Naive thymus-derived CD4-positive, alpha-beta T cell (primary cell): ENCODE results near the gene ECHS1. TPM values are rescaled to one million over a fixed set of nuclear protein-coding genes. Genes with fewer than 3 reads are reported as not detected.

Experiments used
- ATAC-seq: fragments of 150-1000 bp; cut with Tn5 transposase; 2 replicates; pipeline ENCODE4 v1.10.0; 2021; ENCODE audit warnings: mild to moderate bottlenecking, moderate library complexity
- CTCF ChIA-PET: fragments of 350-600 bp; sonication (Branson Sonifier 250); formaldehyde crosslinking; loops from one replicate; lab custom pipeline; 2021; ENCODE audit warnings: antibody characterized with exemption; lab: Charles Lee
- POLR2A ChIA-PET: fragments of 350-600 bp; sonication (Branson Sonifier 250); formaldehyde crosslinking; loops from one replicate; lab custom pipeline; 2021; ENCODE audit warnings: antibody characterized with exemption, inconsistent platforms; lab: Charles Lee
- DNase-seq, 9 donors: peaks; one replicate each; pipeline versions ENCODE4 v3.0.0 to v3.0.0-alpha.2; 2020 to 2022; ENCODE audit warnings: mixed read lengths in 1 of 9
- H3K27ac ChIP-seq: one replicate; pipeline ENCODE4 v1.7.0; 2013; ENCODE audit warnings: mild to moderate bottlenecking, low read depth, low read length, moderate library complexity
- H3K27me3 ChIP-seq, 2 donors: one replicate each; pipeline ENCODE4 v1.7.0; 2013; ENCODE audit warnings: low read length in 2 of 2, mild to moderate bottlenecking in 2 of 2, moderate library complexity in 2 of 2; ENCODE audit not compliant: control insufficient read depth in 2 of 2, insufficient read depth in 2 of 2
- H3K36me3 ChIP-seq, 3 experiments: 1 replicate in 2 of 3; 2 replicates in 1 of 3; pipeline ENCODE4 v1.7.0; 2013; ENCODE audit warnings: low read length in 3 of 3, mild to moderate bottlenecking in 3 of 3, moderate library complexity in 1 of 3; ENCODE audit not compliant: insufficient read depth in 3 of 3, control insufficient read depth in 2 of 3
- H3K4me1 ChIP-seq, 2 donors: one replicate each; pipeline ENCODE4 v1.7.0; 2013; ENCODE audit warnings: low read length in 2 of 2, mild to moderate bottlenecking in 2 of 2, moderate library complexity in 1 of 2; ENCODE audit not compliant: control insufficient read depth in 2 of 2, insufficient read depth in 2 of 2
- H3K4me3 ChIP-seq: 2 replicates; pipeline ENCODE4 v1.7.0; 2013; ENCODE audit warnings: mild to moderate bottlenecking, low read length
- H3K9me3 ChIP-seq, 3 experiments: 1 replicate in 2 of 3; 2 replicates in 1 of 3; pipeline ENCODE4 v1.7.0; 2013; ENCODE audit warnings: low read length in 3 of 3; ENCODE audit not compliant: control insufficient read depth in 2 of 3
- H3K27ac Mint-ChIP-seq, 9 donors: one replicate each; pipeline ENCODE4 v1.8.0; 2020 to 2022; ENCODE audit warnings: mixed read lengths in 9 of 9, mild to moderate bottlenecking in 8 of 9, moderate library complexity in 5 of 9, inconsistent platforms in 2 of 9
- H3K27me3 Mint-ChIP-seq, 5 donors: one replicate each; pipeline ENCODE4 v1.8.0; 2021 to 2022; ENCODE audit warnings: mixed read lengths in 5 of 5, mild to moderate bottlenecking in 1 of 5
- H3K36me3 Mint-ChIP-seq, 5 donors: one replicate each; pipeline ENCODE4 v1.8.0; 2020 to 2022; ENCODE audit warnings: mixed read lengths in 5 of 5, mild to moderate bottlenecking in 3 of 5, inconsistent platforms in 1 of 5
- H3K4me1 Mint-ChIP-seq, 7 donors: one replicate each; pipeline ENCODE4 v1.8.0; 2020 to 2022; ENCODE audit warnings: mixed read lengths in 7 of 7, mild to moderate bottlenecking in 3 of 7, inconsistent platforms in 1 of 7
- H3K4me3 Mint-ChIP-seq, 10 donors: one replicate each; pipeline ENCODE4 v1.8.0; 2020 to 2022; ENCODE audit warnings: mild to moderate bottlenecking in 10 of 10, mixed read lengths in 10 of 10, moderate library complexity in 6 of 10, inconsistent platforms in 2 of 10
- H3K9me3 Mint-ChIP-seq, 11 donors: one replicate each; pipeline ENCODE4 v1.8.0; 2020 to 2022; ENCODE audit warnings: mixed read lengths in 11 of 11, mild to moderate bottlenecking in 4 of 11, inconsistent platforms in 1 of 11, moderate library complexity in 1 of 11
- intact Hi-C, 2 donors: fragments of 100-400 bp; cut with micrococcal nuclease; formaldehyde crosslinking; loops; one replicate each; pipeline ENCODE4 v1.15.1; 2023
- polyA plus RNA-seq, 2 donors: library from polyadenylated mRNA; unstranded; fragments of 300-500 nt; fragmentation: Illumina TruSeq; gene quantifications; one replicate each; pipeline ENCODE4 v1.2.3, GENCODE V29; 2021
- total RNA-seq, 6 experiments: library from RNA in 5 of 6; stranded (reverse) in 5 of 6; gene quantifications; 1 replicate in 5 of 6; 2 replicates in 1 of 6; pipeline ENCODE4 v1.2.3 and lab custom pipeline; 2021 to 2026

ECHS1 gene
- total and polyA plus RNA-seq, 7 experiments from 2014 or later = 17.5 to 104 (median 30.6) TPM

DNA sequence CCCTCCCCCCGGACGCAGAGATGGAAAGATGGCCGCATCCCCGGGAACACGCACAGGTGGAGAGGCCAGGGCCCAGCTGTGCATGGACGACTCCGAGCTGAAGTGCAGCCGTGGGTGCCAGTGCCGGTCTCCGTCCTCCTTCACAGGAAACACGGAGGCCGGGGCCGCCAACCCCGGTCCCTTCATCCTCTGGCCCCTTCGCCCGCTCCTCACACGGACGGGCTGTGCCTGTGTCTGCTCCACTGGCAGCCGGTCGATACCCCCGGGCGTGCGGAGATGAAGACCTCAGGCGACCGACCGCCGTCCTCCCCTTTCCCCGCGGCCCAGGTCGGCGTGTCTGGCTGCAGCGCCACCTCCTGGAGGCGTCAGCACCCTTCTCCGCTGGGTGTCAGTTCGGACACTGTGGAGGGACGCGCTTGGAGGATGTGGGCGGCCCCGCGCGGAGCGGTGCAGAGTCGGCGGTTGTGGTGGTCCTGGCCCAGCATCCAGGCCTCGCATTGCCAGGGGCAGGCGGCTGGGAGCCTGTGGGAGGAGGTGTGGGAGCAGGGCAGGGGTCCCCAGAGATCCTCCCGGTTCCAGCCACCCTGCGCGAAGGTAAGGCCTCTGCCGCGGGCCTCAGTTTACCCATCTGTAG is 54.5 kb downstream of the ECHS1 start:
- Histone ChIP-seq H3K27me3 (no peaks in the 10 kb centered on the region), H3K4me1 (no peaks in the 10 kb centered on the region), H3K9me3 (no peaks in the 10 kb centered on the region), H3K4me3 (peak overlapping the region; percentile 41), H3K36me3 (no peaks in the 10 kb centered on the region), H3K27ac (no peak overlapping the region)
- DNase-seq (peak in 8 of 9 donors; percentile 38 to 78 (median 52)), ATAC-seq (peak; percentile 96)
- Mint-ChIP-seq H3K4me3 (peak overlapping the region; percentile 34 to 77 (median 70)), H3K36me3 (no peaks in the 10 kb centered on the region), H3K4me1 (peaks cover 0 to 13% (median 11%) of the 10 kb centered on the region in 7 donors), H3K9me3 (peaks cover 0 to 8% (median 0%) of the 10 kb centered on the region in 11 donors), H3K27me3 (peaks cover 0 to 15% (median 6%) of the 10 kb centered on the region in 5 donors), H3K27ac (peak overlapping the region in 1 of 9 donors; percentile 49)
- ChIA-PET POLR2A (no interaction called here), CTCF (interaction anchor here (0.7 to 1.6 kb wide), 4 partner anchors 9 to 175 kb away, joined by 3 to 6 read pairs (median 3); no protein-coding TSS in a partner anchor)
- intact Hi-C loops = loop anchor here (1.0 to 5.0 kb wide), 5 partner anchors 9 to 376 kb away; partner anchors contain the start of gene CFAP46 (in 1 of the 2)

DNA sequence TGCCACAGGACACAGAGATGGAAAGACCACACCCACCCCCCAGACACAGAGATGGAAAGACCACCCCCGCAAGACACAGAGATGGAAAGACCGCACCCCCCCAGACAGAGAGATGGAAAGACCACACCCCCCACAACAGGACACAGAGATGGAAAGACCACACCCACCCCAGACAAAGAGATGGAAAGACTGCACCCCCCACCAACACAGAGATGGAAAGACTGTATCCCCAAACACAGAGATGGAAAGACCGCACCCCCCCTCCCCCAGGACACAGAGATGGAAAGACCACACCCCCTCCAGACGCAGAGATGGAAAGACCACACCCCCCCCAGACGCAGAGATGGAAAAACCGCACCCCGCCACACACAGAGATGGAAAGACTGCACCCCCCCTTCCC is 56.4 kb downstream of the ECHS1 start:
- DNase-seq = no peak
- CTCF ChIA-PET = no interaction called here

GRCh38 chr10:133316266-133316665 is 56.9 kb downstream of the ECHS1 start:
- POLR2A ChIA-PET = interaction anchor here (0.6 to 1.7 kb wide), 2 partner anchors 8 to 10 kb away, joined by 3 to 10 read pairs; no protein-coding TSS in a partner anchor
- Mint-ChIP-seq H3K4me1 (peaks cover 0 to 16% (median 11%) of the 10 kb centered on the region in 7 donors), H3K9me3 (peaks cover 0 to 5% (median 0%) of the 10 kb centered on the region in 11 donors), H3K36me3 (peaks cover 0 to 10% (median 2%) of the 10 kb centered on the region in 5 donors), H3K27ac (peak overlapping the region in 1 of 9 donors; percentile 46), H3K27me3 (peaks cover 0 to 11% (median 6%) of the 10 kb centered on the region in 5 donors), H3K4me3 (peak overlapping the region in 2 of 10 donors; percentile 30 to 44)
- Histone ChIP-seq H3K27me3 (no peaks in the 10 kb centered on the region), H3K9me3 (no peaks in the 10 kb centered on the region), H3K27ac (no peak overlapping the region), H3K4me1 (no peaks in the 10 kb centered on the region), H3K4me3 (no peak overlapping the region), H3K36me3 (peaks cover 3 to 20% (median 10%) of the 10 kb centered on the region in 3 experiments)
- DNase-seq = no peak
- ATAC-seq = no peak
- intact Hi-C loops = loop anchor here in 1 of 2 donors (5.0 kb wide), 1 partner anchor 374 kb away; the partner anchor contains the start of gene CFAP46
- CTCF ChIA-PET = interaction anchor here (2.0 kb wide), 1 partner anchor 9 kb away, joined by 9 read pairs; no protein-coding TSS in a partner anchor

More for the DNA sequence above, 56.4 kb downstream of the ECHS1 start:
- Mint-ChIP-seq H3K27ac (no peak overlapping the region), H3K9me3 (peaks cover 0 to 5% (median 0%) of the 10 kb centered on the region in 11 donors), H3K36me3 (peaks cover 0 to 6% (median 0%) of the 10 kb centered on the region in 5 donors), H3K4me3 (no peak overlapping the region), H3K4me1 (peaks cover 0 to 13% (median 11%) of the 10 kb centered on the region in 7 donors), H3K27me3 (peaks cover 0 to 11% (median 6%) of the 10 kb centered on the region in 5 donors)
- no peak overlapping the region for H3K4me3 ChIP-seq
- intact Hi-C loops = loop anchor here in 1 of 2 donors (5.0 kb wide), 1 partner anchor 374 kb away; the partner anchor contains the start of gene CFAP46
- H3K27me3 ChIP-seq = no peaks in the 10 kb centered on the region
- H3K27ac ChIP-seq = no peak overlapping the region
- no peaks in the 10 kb centered on the region for H3K4me1 ChIP-seq
- no peak for ATAC-seq
- POLR2A ChIA-PET = no interaction called here
- no peaks in the 10 kb centered on the region for H3K9me3 ChIP-seq
- peaks cover 0 to 17% (median 5%) of the 10 kb centered on the region in 3 experiments for H3K36me3 ChIP-seq

DNA sequence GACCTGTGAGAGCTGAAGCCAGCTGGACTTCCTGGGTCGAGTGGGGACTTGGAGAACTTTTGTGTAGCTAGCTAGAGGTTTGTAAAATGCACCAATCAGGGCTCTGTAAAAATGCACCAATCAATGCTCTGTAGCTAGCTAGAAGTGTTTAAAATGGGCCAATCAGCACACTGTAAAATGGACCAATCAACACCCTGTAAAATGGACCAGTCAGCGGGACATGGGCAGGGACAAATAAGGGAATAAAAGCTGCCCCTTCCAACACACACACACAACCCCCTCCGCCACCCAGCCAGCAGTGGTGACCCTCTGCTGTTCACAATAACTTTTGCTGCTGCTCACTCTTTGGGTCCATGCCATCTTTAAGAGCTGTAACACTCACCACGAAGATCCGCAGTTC is 57.3 kb downstream of the ECHS1 start:
- Histone ChIP-seq H3K4me3 (no peak overlapping the region), H3K4me1 (no peaks in the 10 kb centered on the region), H3K9me3 (no peaks in the 10 kb centered on the region), H3K27me3 (no peaks in the 10 kb centered on the region), H3K27ac (no peak overlapping the region), H3K36me3 (peaks cover 7 to 24% (median 11%) of the 10 kb centered on the region in 3 experiments)
- Mint-ChIP-seq H3K9me3 (peaks cover 0 to 5% (median 0%) of the 10 kb centered on the region in 11 donors), H3K36me3 (peaks cover 0 to 10% (median 2%) of the 10 kb centered on the region in 5 donors), H3K4me1 (peaks cover 0 to 17% (median 11%) of the 10 kb centered on the region in 7 donors), H3K27ac (peak overlapping the region in 1 of 9 donors; percentile 46), H3K27me3 (peaks cover 0 to 11% (median 6%) of the 10 kb centered on the region in 5 donors), H3K4me3 (peak overlapping the region in 1 of 10 donors; percentile 30)
- ATAC-seq (no peak), DNase-seq (no peak)
- ChIA-PET POLR2A (interaction anchor here (0.6 to 1.7 kb wide), 3 partner anchors 9 to 40 kb away, joined by 3 to 10 read pairs (median 3); no protein-coding TSS in a partner anchor), CTCF (interaction anchor here (0.6 to 2.0 kb wide), 3 partner anchors 9 to 525 kb away, joined by 3 to 9 read pairs (median 5); no protein-coding TSS in a partner anchor)
- intact Hi-C loops = loop anchor here in 1 of 2 donors (5.0 kb wide), 1 partner anchor 374 kb away; the partner anchor contains the start of gene CFAP46

DNA sequence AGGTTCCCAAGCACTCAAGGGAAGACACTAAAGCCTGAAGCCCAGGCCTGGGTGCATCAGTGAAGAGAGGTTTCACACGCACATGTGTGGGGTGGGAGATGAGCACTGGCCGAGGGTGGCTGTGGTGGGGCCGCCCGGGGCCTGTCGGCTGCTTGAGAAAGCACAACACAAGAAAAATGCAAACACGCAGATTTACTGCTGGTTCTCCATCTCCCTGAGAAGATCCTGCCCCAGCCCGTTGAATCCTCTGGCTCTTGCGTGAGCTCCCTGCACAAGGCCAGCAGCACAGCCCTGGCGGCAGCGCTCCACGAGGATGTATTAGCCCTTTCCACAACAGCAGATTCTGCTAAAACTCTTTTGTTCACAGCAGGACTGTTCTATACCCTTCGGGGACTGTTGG is 58.2 kb downstream of the ECHS1 start:
- Histone ChIP-seq H3K27me3 (no peaks in the 10 kb centered on the region), H3K4me3 (no peak overlapping the region), H3K36me3 (peaks cover 8 to 33% (median 11%) of the 10 kb centered on the region in 3 experiments), H3K27ac (no peak overlapping the region), H3K4me1 (no peaks in the 10 kb centered on the region), H3K9me3 (no peaks in the 10 kb centered on the region)
- no peak overlapping the region for H3K27ac Mint-ChIP-seq
- peak overlapping the region in 1 of 10 donors; percentile 9 for H3K4me3 Mint-ChIP-seq
- no peak for ATAC-seq
- H3K27me3 Mint-ChIP-seq = peaks cover 0 to 9% (median 5%) of the 10 kb centered on the region in 5 donors
- peaks cover 0 to 17% (median 11%) of the 10 kb centered on the region in 7 donors for H3K4me1 Mint-ChIP-seq
- DNase-seq = no peak
- intact Hi-C loops = loop anchor here in 1 of 2 donors (5.0 kb wide), 1 partner anchor 373 kb away; the partner anchor contains the start of gene CFAP46
- POLR2A ChIA-PET = interaction anchor here (1.1 to 1.7 kb wide), 2 partner anchors 9 to 10 kb away, joined by 3 to 10 read pairs; no protein-coding TSS in a partner anchor
- H3K9me3 Mint-ChIP-seq = peaks cover 0 to 1% (median 0%) of the 10 kb centered on the region in 11 donors
- H3K36me3 Mint-ChIP-seq = peaks cover 0 to 12% (median 2%) of the 10 kb centered on the region in 5 donors
- CTCF ChIA-PET = interaction anchor here (0.6 to 2.0 kb wide), 3 partner anchors 8 to 19 kb away, joined by 3 to 9 read pairs (median 5); no protein-coding TSS in a partner anchor

- CTCF ChIA-PET = interaction anchor here (1.0 kb wide), 1 partner anchor 11 kb away, joined by 4 read pairs; no protein-coding TSS in a partner anchor
- peaks cover 0 to 14% (median 2%) of the 10 kb centered on the region in 5 donors for H3K36me3 Mint-ChIP-seq
These were observed 60.0 kb downstream of the ECHS1 start for GRCh38 chr10:133313192-133313591.

More at GRCh38 chr10:133313192-133313591, 60.0 kb downstream of the ECHS1 start:
- Histone ChIP-seq H3K4me1 (no peaks in the 10 kb centered on the region), H3K27ac (no peak overlapping the region), H3K27me3 (no peaks in the 10 kb centered on the region), H3K9me3 (no peaks in the 10 kb centered on the region), H3K4me3 (no peak overlapping the region), H3K36me3 (peaks cover 8 to 42% (median 11%) of the 10 kb centered on the region in 3 experiments)
- ATAC-seq (no peak), DNase-seq (no peak)
- Mint-ChIP-seq H3K4me3 (no peak overlapping the region), H3K9me3 (peaks cover 0 to 3% (median 0%) of the 10 kb centered on the region in 11 donors), H3K4me1 (peaks cover 0 to 12% (median 7%) of the 10 kb centered on the region in 7 donors), H3K27ac (no peak overlapping the region), H3K27me3 (peaks cover 0 to 4% (median 0%) of the 10 kb centered on the region in 5 donors)
- intact Hi-C loops = no loop called here
- POLR2A ChIA-PET = interaction anchor here (0.5 kb wide), 1 partner anchor 46 kb away, joined by 3 read pairs; no protein-coding TSS in a partner anchor
